HG02852 (cell line): Measurements from ENCODE around the gene RASSF4.

ENCODE experiments used
- ATAC-seq: cut with Tn5 transposase; IDR thresholded peaks from one replicate; pipeline ENCODE4 v1.9.1; 2021; ENCODE audit warnings: mild to moderate bottlenecking, moderate library complexity; ENCODE audit not compliant: unreplicated experiment

RASSF4 gene

GRCh38 chr10:44985175-44985681 lies 25.6 kb downstream of the RASSF4 start:
- ATAC-seq = no peak

GRCh38 chr10:44986179-44986578 lies 26.6 kb downstream of the RASSF4 start:
- ATAC-seq = no peak

GRCh38 chr10:44986670-44987069 lies 27.1 kb downstream of the RASSF4 start:
- no peak for ATAC-seq

- ATAC-seq = no peak
Measured at GRCh38 chr10:44988957-44989585, 29.5 kb downstream of the RASSF4 start.

GRCh38 chr10:44989597-44990301 lies 30.1 kb downstream of the RASSF4 start:
- no peak for ATAC-seq

GRCh38 chr10:44990302-44990655 lies 30.7 kb downstream of the RASSF4 start:
- ATAC-seq = no peak

GRCh38 chr10:44990965-44991364 lies 31.4 kb downstream of the RASSF4 start:
- no peak for ATAC-seq

GRCh38 chr10:44991571-44991970 lies 32.0 kb downstream of the RASSF4 start:
- ATAC-seq = no peak

- ATAC-seq = no peak
Measured at GRCh38 chr10:44992070-44992731, 32.6 kb downstream of the RASSF4 start.

GRCh38 chr10:44992732-44993225 lies 33.2 kb downstream of the RASSF4 start:
- no peak for ATAC-seq

GRCh38 chr10:44993226-44993921 lies 33.8 kb downstream of the RASSF4 start:
- no peak for ATAC-seq

GRCh38 chr10:44993922-44994751 lies 34.5 kb downstream of the RASSF4 start:
- ATAC-seq = no peak

- ATAC-seq = no peak
Measured at GRCh38 chr10:44994752-44995530, 35.3 kb downstream of the RASSF4 start.

- no peak for ATAC-seq
Measured at GRCh38 chr10:44995581-44995913, 35.9 kb downstream of the RASSF4 start.

GRCh38 chr10:44995914-44996669 lies 36.5 kb downstream of the RASSF4 start:
- ATAC-seq = no peak

GRCh38 chr10:44997105-44997748 lies 37.6 kb downstream of the RASSF4 start:
- ATAC-seq = no peak

- ATAC-seq = no peak
Measured at GRCh38 chr10:44998146-44998631, 38.6 kb downstream of the RASSF4 start.

- ATAC-seq = peak; percentile 1
Measured at GRCh38 chr10:45000138-45000751, 40.6 kb downstream of the RASSF4 start.
